PC-3 (cell line): ENCODE measurements around the gene USP38. TPM values are rescaled to one million over a fixed set of nuclear protein-coding genes. Genes with fewer than 3 reads are reported as not detected.

ENCODE experiments used
- ATAC-seq: fragments of 200-7000 bp; cut with Tn5 transposase; 2 replicates; pipeline ENCODE4 v1.9.1; 2020; ENCODE audit warnings: mild to moderate bottlenecking, moderate library complexity
- BruUV-seq: library from RNA; stranded (reverse); fragments of 400-500 nt; replicated peaks from 2 replicates; lab custom pipeline; 2021; lab: Mats Ljungman, UMichigan
- CTCF ChIA-PET: fragments of 300-600 bp; sonication (Branson Sonifier 250); formaldehyde crosslinking; loops from one replicate; lab custom pipeline; 2022; ENCODE audit warnings: antibody characterized with exemption; lab: Charles Lee
- POLR2A ChIA-PET: fragments of 300-600 bp; sonication (Branson Sonifier 250); formaldehyde crosslinking; loops from one replicate; lab custom pipeline; 2022; ENCODE audit warnings: antibody characterized with exemption; ENCODE audit not compliant: unreplicated experiment; lab: Charles Lee
- DNase-seq: peaks from one replicate; pipeline ENCODE4 v3.0.0-alpha.2; 2015
- H2AFZ ChIP-seq: fragments of 300-600 bp; sonication (generic); 2 replicates; pipeline ENCODE4 v1.6.0; 2016; ENCODE audit warnings: antibody characterized with exemption, low read length
- H3F3A ChIP-seq: fragments of 300-600 bp; sonication (generic); one replicate; pipeline ENCODE4 v1.6.0; 2017; ENCODE audit warnings: antibody characterized with exemption, low read length, control low read depth, mild to moderate bottlenecking; ENCODE audit not compliant: unreplicated experiment
- H3K27ac ChIP-seq: fragments of 300-600 bp; sonication (generic); 2 replicates; pipeline ENCODE4 v1.5.1; 2016; ENCODE audit warnings: mild to moderate bottlenecking, low read length
- H3K27me3 ChIP-seq: fragments of 300-600 bp; sonication (generic); 2 replicates; pipeline ENCODE4 v1.6.1; 2016; ENCODE audit warnings: low read length, mixed read lengths
- H3K36me3 ChIP-seq: fragments of 300-600 bp; sonication (generic); 2 replicates; pipeline ENCODE4 v1.6.1; 2016; ENCODE audit warnings: low read depth, mixed run types, low read length, mixed read lengths
- H3K4me1 ChIP-seq: fragments of 300-600 bp; sonication (generic); 2 replicates; pipeline ENCODE4 v1.5.1; 2016; ENCODE audit warnings: low read length; ENCODE audit not compliant: insufficient read depth
- H3K4me2 ChIP-seq: fragments of 300-600 bp; sonication (generic); 2 replicates; pipeline ENCODE4 v1.6.0; 2016; ENCODE audit warnings: low read length
- H3K4me3 ChIP-seq: fragments of 300-600 bp; sonication (generic); 2 replicates; pipeline ENCODE4 v1.5.1; 2016; ENCODE audit warnings: mild to moderate bottlenecking, low read length, mixed read lengths
- H3K79me2 ChIP-seq: fragments of 300-600 bp; sonication (generic); 2 replicates; pipeline ENCODE4 v1.6.1; 2017; ENCODE audit warnings: low read length, mixed read lengths
- H3K9ac ChIP-seq: fragments of 300-600 bp; sonication (generic); 2 replicates; pipeline ENCODE4 v1.6.0; 2016; ENCODE audit warnings: mild to moderate bottlenecking, low read length
- H3K9me2 ChIP-seq: fragments of 300-600 bp; sonication (generic); replicated peaks from 2 replicates; pipeline ENCODE4 v1.6.1; 2016; ENCODE audit warnings: mixed run types, low read length, mixed read lengths
- H3K9me3 ChIP-seq: fragments of 300-600 bp; sonication (generic); 2 replicates; pipeline ENCODE4 v1.6.1; 2016; ENCODE audit warnings: low read length, mixed read lengths
- H4K20me1 ChIP-seq: fragments of 300-600 bp; sonication (generic); 2 replicates; pipeline ENCODE4 v1.6.1; 2016; ENCODE audit warnings: low read length, mixed read lengths
- CTCF ChIP-seq: fragments of 300-600 bp; sonication (generic); conservative IDR thresholded peaks from 2 replicates; pipeline ENCODE4 v1.5.1; 2017; ENCODE audit warnings: antibody characterized with exemption, low read depth, mild to moderate bottlenecking, low read length
- EZH2 ChIP-seq: fragments of 300-600 bp; sonication (generic); IDR thresholded peaks from one replicate; pipeline ENCODE4 v1.6.1; 2017; ENCODE audit warnings: antibody characterized with exemption, mild to moderate bottlenecking, low read length; ENCODE audit not compliant: unreplicated experiment
- EZH2phosphoT487 ChIP-seq: fragments of 300-600 bp; sonication (generic); IDR thresholded peaks from 2 replicates; pipeline ENCODE4 v1.6.1; 2018; ENCODE audit warnings: mild to moderate bottlenecking, antibody characterized with exemption, low read length, borderline replicate concordance
- intact Hi-C: fragments of 100-400 bp; cut with micrococcal nuclease; formaldehyde crosslinking; loops from 2 replicates; pipeline ENCODE4 v1.9.0; 2023
- total RNA-seq: library from RNA; depleted of rRNA; stranded (reverse); fragments of >200 nt; gene quantifications from 2 replicates; pipeline ENCODE4 v1.2.3, GENCODE V29; 2014

The USP38 gene
- total RNA-seq, 1 experiment from 2014 or later = 21.5 TPM

GRCh38 chr4:143246977-143247376, 62.3 kb downstream of the USP38 start:
- BruUV-seq = no TSS peak

GRCh38 chr4:143247866-143248265, 63.1 kb downstream of the USP38 start:
- POLR2A ChIA-PET = no interaction called here

More at GRCh38 chr4:143246977-143247376, 62.3 kb downstream of the USP38 start:
- Histone ChIP-seq H3K79me2 (no peaks in the 10 kb centered on the region), H2AFZ (no peak overlapping the region), H3K9ac (no peak overlapping the region), H3K9me2 (no peaks in the 10 kb centered on the region), H3K4me1 (peaks cover 15% of the 10 kb centered on the region), H3K27me3 (no peaks in the 10 kb centered on the region), H3K4me3 (no peak overlapping the region), H4K20me1 (no peaks in the 10 kb centered on the region), H3K36me3 (no peaks in the 10 kb centered on the region), H3K9me3 (no peaks in the 10 kb centered on the region), H3K4me2 (no peak overlapping the region), H3K27ac (no peak overlapping the region), H3F3A (peaks cover 1% of the 10 kb centered on the region)
- no peak for TF ChIP-seq CTCF
- no peak for TF ChIP-seq EZH2
- TF ChIP-seq EZH2phosphoT487 = no peak
- CTCF ChIA-PET = no interaction called here
- POLR2A ChIA-PET = no interaction called here
- no peak for ATAC-seq
- no peak for DNase-seq
- intact Hi-C loops = no loop called here

More at GRCh38 chr4:143247866-143248265, 63.1 kb downstream of the USP38 start:
- Histone ChIP-seq H4K20me1 (no peaks in the 10 kb centered on the region), H3K9me3 (no peaks in the 10 kb centered on the region), H3K27me3 (no peaks in the 10 kb centered on the region), H3F3A (peaks cover 7% of the 10 kb centered on the region), H3K79me2 (no peaks in the 10 kb centered on the region), H3K36me3 (no peaks in the 10 kb centered on the region), H2AFZ (no peak overlapping the region), H3K4me1 (peaks cover 24% of the 10 kb centered on the region), H3K27ac (no peak overlapping the region), H3K4me3 (no peak overlapping the region), H3K9me2 (no peaks in the 10 kb centered on the region), H3K4me2 (no peak overlapping the region), H3K9ac (no peak overlapping the region)
- intact Hi-C loops = no loop called here
- no TSS peak for BruUV-seq
- DNase-seq = no peak
- no peak for TF ChIP-seq EZH2phosphoT487
- TF ChIP-seq EZH2 = no peak
- no peak for TF ChIP-seq CTCF
- CTCF ChIA-PET = no interaction called here
- no peak for ATAC-seq
